ENCODE results near the gene AMMECR1.
A peak's percentile ranks its signal among the peaks of the same experiment; 100 is the strongest.

AMMECR1 gene

DNA sequence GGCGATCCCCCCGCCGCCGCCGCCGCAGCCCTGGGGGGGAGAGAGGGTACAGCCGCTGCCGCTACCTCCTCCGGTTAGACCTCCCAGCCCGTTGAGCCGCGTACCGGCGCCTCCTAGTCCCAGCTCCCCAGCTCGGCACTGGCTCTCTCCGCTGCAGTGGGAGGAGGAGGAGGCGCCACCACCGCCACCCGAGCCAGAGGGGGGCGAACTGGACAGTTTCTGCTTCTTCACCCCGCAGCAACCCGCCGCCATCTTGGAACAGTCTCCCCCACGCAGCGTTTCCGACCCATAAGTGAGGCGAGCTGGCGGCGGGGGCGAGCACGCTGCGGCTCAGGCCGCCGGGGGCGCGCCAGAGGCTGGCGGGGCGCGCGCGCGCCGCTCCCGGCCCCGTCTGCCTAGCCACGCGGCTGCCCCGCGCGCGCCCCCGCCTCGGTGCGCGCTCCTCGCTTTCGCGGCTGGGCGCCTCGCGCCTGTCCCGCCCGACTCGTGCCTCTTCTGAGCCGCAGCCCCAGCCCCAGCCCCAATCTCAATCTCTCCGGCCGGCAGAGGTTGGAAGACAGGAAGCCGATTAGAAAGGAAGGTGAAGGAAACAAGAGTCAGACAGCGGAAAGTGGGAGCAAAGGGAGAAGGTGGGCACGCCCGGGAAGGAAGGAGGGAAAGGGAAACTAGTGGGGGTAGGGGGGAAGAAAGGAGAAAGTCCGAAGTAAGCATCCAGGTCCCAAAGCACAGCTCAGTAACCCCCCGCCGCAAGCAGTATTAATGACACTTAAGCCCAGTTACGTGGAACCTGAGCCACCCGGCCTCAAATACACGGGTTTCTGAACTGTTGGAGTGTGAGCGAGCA is at the start of gene AMMECR1:
Gene AMMECR1, minus strand, starts transcription at position 266 of the 844 bp plus-strand sequence. Its CDS starts 14 bp downstream, at position 252.
- peaks cover 47% of the 10 kb centered on the region for H3K4me1 ChIP-seq (ENCODE audit: insufficient read depth, low read length, poor library complexity, severe bottlenecking)

DNA sequence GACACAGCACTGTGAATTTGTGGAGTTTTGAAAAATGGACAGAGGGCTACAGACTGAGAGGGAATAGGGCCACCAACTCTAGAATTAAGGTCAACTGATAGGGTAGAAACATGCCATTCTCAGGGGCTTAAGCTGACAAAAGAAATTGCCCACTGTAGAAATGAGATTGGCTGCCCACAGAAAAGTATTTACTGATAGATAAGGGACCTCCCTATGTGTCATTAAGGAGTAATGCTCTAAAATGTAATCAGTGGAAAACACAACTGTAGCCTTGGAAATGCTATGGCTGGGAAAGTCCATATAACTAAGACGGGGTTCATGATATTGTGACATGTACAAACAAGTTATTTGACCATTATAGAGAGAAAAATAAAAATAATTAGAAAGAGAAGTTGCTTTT is 45.4 kb upstream of the AMMECR1 start:
- Histone ChIP-seq H3K4me1 (ENCODE audit: insufficient read depth, low read length, poor library complexity, severe bottlenecking) (no peaks in the 10 kb centered on the region), H3K4me3 (ENCODE audit: low read length, poor library complexity, severe bottlenecking) (no peak overlapping the region), H3K79me2 (ENCODE audit: insufficient read depth, low read length) (no peaks in the 10 kb centered on the region), H3K9ac (ENCODE audit: low read depth, low read length, poor library complexity, severe bottlenecking) (no peak overlapping the region), H3K36me3 (ENCODE audit: insufficient read depth, low read length) (no peaks in the 10 kb centered on the region), H3F3A (ENCODE audit: low read depth) (no peaks in the 10 kb centered on the region), H4K20me1 (ENCODE audit: insufficient read depth, low read length, poor library complexity, severe bottlenecking) (no peaks in the 10 kb centered on the region), H3K9me2 (replicated peaks; ENCODE audit: low read depth, low read length) (no peaks in the 10 kb centered on the region), H3K27me3 (ENCODE audit: insufficient read depth, low read length, poor library complexity, severe bottlenecking) (no peaks in the 10 kb centered on the region), H3K9me3 (ENCODE audit: insufficient read depth, low read depth, low read length) (no peaks in the 10 kb centered on the region), H3K4me2 (ENCODE audit: low read depth, low read length, poor library complexity, severe bottlenecking) (no peak overlapping the region), H2AFZ (ENCODE audit: low read length) (no peak overlapping the region)
- no peak for TF ChIP-seq EZH2phosphoT487 (IDR thresholded peaks at IDR 0.05; ENCODE audit: borderline replicate concordance)

More for the DNA sequence above, at the start of gene AMMECR1:
- Histone ChIP-seq H3K9me3 (ENCODE audit: insufficient read depth, low read depth, low read length) (no peaks in the 10 kb centered on the region), H3K9ac (ENCODE audit: low read depth, low read length, poor library complexity, severe bottlenecking) (peak within 1 kb of the TSS; percentile 93), H4K20me1 (ENCODE audit: insufficient read depth, low read length, poor library complexity, severe bottlenecking) (peaks cover 25% of the 10 kb centered on the region), H3F3A (ENCODE audit: low read depth) (no peaks in the 10 kb centered on the region), H3K4me2 (ENCODE audit: low read depth, low read length, poor library complexity, severe bottlenecking) (peak within 1 kb of the TSS; percentile 93), H3K9me2 (replicated peaks; ENCODE audit: low read depth, low read length) (no peaks in the 10 kb centered on the region), H3K36me3 (ENCODE audit: insufficient read depth, low read length) (no peaks in the 10 kb centered on the region), H2AFZ (ENCODE audit: low read length) (peak within 1 kb of the TSS; percentile 89), H3K4me3 (ENCODE audit: low read length, poor library complexity, severe bottlenecking) (peak within 1 kb of the TSS; percentile 97), H3K27me3 (ENCODE audit: insufficient read depth, low read length, poor library complexity, severe bottlenecking) (no peaks in the 10 kb centered on the region), H3K79me2 (ENCODE audit: insufficient read depth, low read length) (peaks cover 47% of the 10 kb centered on the region)
- TF ChIP-seq, protein P1, sequence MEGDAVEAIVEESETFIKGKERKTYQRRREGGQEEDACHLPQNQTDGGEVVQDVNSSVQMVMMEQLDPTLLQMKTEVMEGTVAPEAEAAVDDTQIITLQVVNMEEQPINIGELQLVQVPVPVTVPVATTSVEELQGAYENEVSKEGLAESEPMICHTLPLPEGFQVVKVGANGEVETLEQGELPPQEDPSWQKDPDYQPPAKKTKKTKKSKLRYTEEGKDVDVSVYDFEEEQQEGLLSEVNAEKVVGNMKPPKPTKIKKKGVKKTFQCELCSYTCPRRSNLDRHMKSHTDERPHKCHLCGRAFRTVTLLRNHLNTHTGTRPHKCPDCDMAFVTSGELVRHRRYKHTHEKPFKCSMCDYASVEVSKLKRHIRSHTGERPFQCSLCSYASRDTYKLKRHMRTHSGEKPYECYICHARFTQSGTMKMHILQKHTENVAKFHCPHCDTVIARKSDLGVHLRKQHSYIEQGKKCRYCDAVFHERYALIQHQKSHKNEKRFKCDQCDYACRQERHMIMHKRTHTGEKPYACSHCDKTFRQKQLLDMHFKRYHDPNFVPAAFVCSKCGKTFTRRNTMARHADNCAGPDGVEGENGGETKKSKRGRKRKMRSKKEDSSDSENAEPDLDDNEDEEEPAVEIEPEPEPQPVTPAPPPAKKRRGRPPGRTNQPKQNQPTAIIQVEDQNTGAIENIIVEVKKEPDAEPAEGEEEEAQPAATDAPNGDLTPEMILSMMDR (conservative IDR thresholded peaks at IDR 0.05; ENCODE audit: low read length), result no peak
- no peak for TF ChIP-seq EZH2phosphoT487 (IDR thresholded peaks at IDR 0.05; ENCODE audit: borderline replicate concordance)

DNA sequence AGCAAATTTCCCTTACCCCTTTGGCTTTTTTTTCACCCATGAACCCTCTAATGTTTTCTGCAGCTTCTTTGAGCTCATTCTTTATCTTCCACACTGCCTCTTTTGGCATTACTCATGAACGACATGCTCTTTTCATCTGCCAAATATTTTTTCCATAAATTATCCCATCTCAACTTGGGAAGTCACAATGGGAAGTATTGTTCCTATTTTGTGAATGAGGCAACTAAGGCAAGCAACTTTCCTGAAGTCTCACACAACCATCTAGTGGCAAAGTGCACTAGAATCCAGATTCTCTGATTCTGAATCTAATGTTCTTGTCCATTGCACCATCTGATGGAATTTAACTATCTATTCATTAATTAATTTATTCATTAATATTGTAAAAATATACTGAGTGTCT is 41.4 kb upstream of the AMMECR1 start:
- H3K27me3 ChIP-seq (ENCODE audit: insufficient read depth, low read length, poor library complexity, severe bottlenecking), result no peaks in the 10 kb centered on the region
- no peaks in the 10 kb centered on the region for H3K9me3 ChIP-seq (ENCODE audit: insufficient read depth, low read depth, low read length)
- no peaks in the 10 kb centered on the region for H3K36me3 ChIP-seq (ENCODE audit: insufficient read depth, low read length)
- no peaks in the 10 kb centered on the region for H3K4me1 ChIP-seq (ENCODE audit: insufficient read depth, low read length, poor library complexity, severe bottlenecking)
- H3K79me2 ChIP-seq (ENCODE audit: insufficient read depth, low read length), result no peaks in the 10 kb centered on the region
- no peaks in the 10 kb centered on the region for H4K20me1 ChIP-seq (ENCODE audit: insufficient read depth, low read length, poor library complexity, severe bottlenecking)
- H3F3A ChIP-seq (ENCODE audit: low read depth), result no peaks in the 10 kb centered on the region
- H2AFZ ChIP-seq (ENCODE audit: low read length), result no peak overlapping the region
- no peaks in the 10 kb centered on the region for H3K9me2 ChIP-seq (replicated peaks; ENCODE audit: low read depth, low read length)
- TF ChIP-seq EZH2phosphoT487 (IDR thresholded peaks at IDR 0.05; ENCODE audit: borderline replicate concordance), result no peak
- TF ChIP-seq, protein P1 (conservative IDR thresholded peaks at IDR 0.05; ENCODE audit: low read length), result no peak
- H3K4me2 ChIP-seq (ENCODE audit: low read depth, low read length, poor library complexity, severe bottlenecking), result no peak overlapping the region
- no peak overlapping the region for H3K4me3 ChIP-seq (ENCODE audit: low read length, poor library complexity, severe bottlenecking)
- no peak overlapping the region for H3K9ac ChIP-seq (ENCODE audit: low read depth, low read length, poor library complexity, severe bottlenecking)

All from Loucy (cell line).